Progenitor cell of endocrine pancreas (in vitro differentiated cells): ENCODE data around the gene ZNF655. TPM values are rescaled to one million over a fixed set of nuclear protein-coding genes. Genes with fewer than 3 reads are reported as not detected.

ENCODE experiments used
- DNase-seq: peaks from one replicate; pipeline ENCODE4 v3.0.0; 2021; ENCODE audit warnings: low spot score; ENCODE audit not compliant: unreplicated experiment
- H3K27ac Mint-ChIP-seq: 2 replicates; pipeline ENCODE4 v1.8.0; 2021; ENCODE audit warnings: mild to moderate bottlenecking, moderate library complexity, mixed read lengths
- H3K27me3 Mint-ChIP-seq: 2 replicates; pipeline ENCODE4 v1.8.0; 2021; ENCODE audit warnings: mixed read lengths
- H3K36me3 Mint-ChIP-seq: 2 replicates; pipeline ENCODE4 v1.8.0; 2022; ENCODE audit warnings: mixed read lengths; ENCODE audit not compliant: insufficient read depth
- H3K4me1 Mint-ChIP-seq: 2 replicates; pipeline ENCODE4 v1.8.0; 2021; ENCODE audit warnings: low read depth, mixed read lengths
- H3K4me3 Mint-ChIP-seq: 2 replicates; pipeline ENCODE4 v1.8.0; 2021; ENCODE audit warnings: low read depth, mild to moderate bottlenecking, moderate library complexity, mixed read lengths
- H3K9me3 Mint-ChIP-seq: 2 replicates; pipeline ENCODE4 v1.8.0; 2021; ENCODE audit warnings: low read depth, mixed read lengths
- CTCF ChIP-seq: fragments of 200-600 bp; sonication (generic); IDR thresholded peaks from one replicate; pipeline ENCODE4 v1.5.0; 2021; ENCODE audit warnings: antibody characterized with exemption, mild to moderate bottlenecking; ENCODE audit not compliant: unreplicated experiment
- total RNA-seq: library from RNA; stranded (reverse); gene quantifications from 2 replicates; pipeline ENCODE4 v1.2.1, GENCODE V29; 2021

The ZNF655 gene
- total RNA-seq, 1 donor from 2014 or later: 72.6 TPM

DNA sequence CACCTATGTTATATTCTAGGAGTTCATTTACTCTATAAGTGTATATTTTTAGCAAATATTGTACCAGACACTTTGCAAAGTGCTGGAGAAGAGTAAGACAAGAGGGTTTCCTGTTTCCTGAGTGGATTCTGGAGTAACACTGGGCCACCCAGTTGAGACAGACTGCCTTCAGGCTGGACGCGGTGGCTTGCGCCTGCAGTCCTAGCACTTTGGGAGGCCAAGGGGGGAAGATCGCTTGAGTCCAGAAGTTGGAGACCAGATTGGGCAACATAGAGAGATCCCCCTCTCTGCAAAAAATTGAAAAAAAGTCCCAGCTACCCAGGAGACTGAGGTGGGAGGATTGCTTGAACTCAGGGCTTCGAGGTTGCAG is 57.5 kb downstream of the ZNF655 start:
- no peaks in the 10 kb centered on the region for H3K27me3 Mint-ChIP-seq

GRCh38 chr7:99616359-99617191 is 58.1 kb downstream of the ZNF655 start, which contains the start of gene ZSCAN25:
ZSCAN25 (plus strand) TSS chr7:99616946; CDS start chr7:99619607, 2,661 bp downstream.
- H3K4me1 Mint-ChIP-seq: peaks cover 16% of the 10 kb centered on the region
- DNase-seq: peak; percentile 82
- H3K9me3 Mint-ChIP-seq: no peaks in the 10 kb centered on the region
- H3K36me3 Mint-ChIP-seq: peaks cover 12% of the 10 kb centered on the region
- H3K4me3 Mint-ChIP-seq: peak within 1 kb of the TSS; percentile 92
- peak within 1 kb of the TSS; percentile 98 for H3K27ac Mint-ChIP-seq
- TF ChIP-seq CTCF: peak; percentile 51
- H3K27me3 Mint-ChIP-seq: no peaks in the 10 kb centered on the region

More for the DNA sequence above, 57.5 kb downstream of the ZNF655 start:
- Mint-ChIP-seq H3K36me3 (peaks cover 12% of the 10 kb centered on the region), H3K27ac (peak overlapping the region; percentile 98), H3K4me1 (peaks cover 16% of the 10 kb centered on the region), H3K4me3 (peak overlapping the region; percentile 92), H3K9me3 (no peaks in the 10 kb centered on the region)
- DNase-seq: no peak
- no peak for TF ChIP-seq CTCF

- peaks cover 12% of the 10 kb centered on the region for H3K36me3 Mint-ChIP-seq
Measured at GRCh38 chr7:99617192-99617781, 58.8 kb downstream of the ZNF655 start.

GRCh38 chr7:99618726-99619125 is 60.3 kb downstream of the ZNF655 start:
- no peak for DNase-seq
- TF ChIP-seq CTCF: no peak
- peak overlapping the region; percentile 92 for H3K4me3 Mint-ChIP-seq
- no peak overlapping the region for H3K27ac Mint-ChIP-seq
- peaks cover 17% of the 10 kb centered on the region for H3K36me3 Mint-ChIP-seq
- no peaks in the 10 kb centered on the region for H3K27me3 Mint-ChIP-seq
- peaks cover 16% of the 10 kb centered on the region for H3K4me1 Mint-ChIP-seq
- H3K9me3 Mint-ChIP-seq: no peaks in the 10 kb centered on the region

More at GRCh38 chr7:99617192-99617781, 58.8 kb downstream of the ZNF655 start:
- Mint-ChIP-seq H3K27ac (peak overlapping the region; percentile 98), H3K4me3 (peak overlapping the region; percentile 92), H3K9me3 (no peaks in the 10 kb centered on the region), H3K4me1 (peaks cover 16% of the 10 kb centered on the region), H3K27me3 (no peaks in the 10 kb centered on the region)
- TF ChIP-seq CTCF: no peak
- no peak for DNase-seq

GRCh38 chr7:99619571-99620130 is 61.2 kb downstream of the ZNF655 start:
- Mint-ChIP-seq H3K9me3 (no peaks in the 10 kb centered on the region), H3K27ac (no peak overlapping the region), H3K4me1 (peaks cover 16% of the 10 kb centered on the region), H3K27me3 (no peaks in the 10 kb centered on the region), H3K36me3 (peaks cover 23% of the 10 kb centered on the region), H3K4me3 (no peak overlapping the region)
- DNase-seq: no peak
- TF ChIP-seq CTCF: no peak
